Hematopoietic multipotent progenitor cell treated with erythropoietin and hydrocortisone succinate and interleukin-3 and kit ligand, for 15 days (in vitro differentiated cells): ENCODE data around the gene HLCS.

Source experiments
- DNase-seq: peaks from one replicate; pipeline ENCODE4 v3.0.0-alpha.2; 2015; ENCODE audit warnings: low spot score

Gene HLCS

DNA sequence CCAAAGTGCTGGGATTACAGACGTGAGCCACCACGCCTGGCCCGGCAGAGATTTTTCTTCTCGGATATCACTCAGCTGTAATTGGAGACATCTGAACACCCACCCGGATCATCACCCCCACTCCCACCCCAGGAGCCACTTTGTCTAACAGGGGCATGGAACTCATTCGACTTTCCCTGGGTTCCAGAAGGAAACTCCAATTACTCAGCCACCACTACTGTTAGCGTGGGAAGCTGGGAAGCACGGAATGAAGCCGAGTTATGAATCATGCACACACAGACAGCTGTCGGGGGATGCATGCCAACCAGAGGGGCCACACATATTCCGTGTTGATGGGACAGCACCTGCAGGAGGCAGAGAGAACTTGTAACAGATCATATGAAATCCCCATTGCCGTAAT is 85.2 kb downstream of the HLCS start:
- DNase-seq: no peak

- DNase-seq: no peak
Observed at GRCh38 chr21:36879827-36880226, 86.6 kb downstream of the HLCS start.

DNA sequence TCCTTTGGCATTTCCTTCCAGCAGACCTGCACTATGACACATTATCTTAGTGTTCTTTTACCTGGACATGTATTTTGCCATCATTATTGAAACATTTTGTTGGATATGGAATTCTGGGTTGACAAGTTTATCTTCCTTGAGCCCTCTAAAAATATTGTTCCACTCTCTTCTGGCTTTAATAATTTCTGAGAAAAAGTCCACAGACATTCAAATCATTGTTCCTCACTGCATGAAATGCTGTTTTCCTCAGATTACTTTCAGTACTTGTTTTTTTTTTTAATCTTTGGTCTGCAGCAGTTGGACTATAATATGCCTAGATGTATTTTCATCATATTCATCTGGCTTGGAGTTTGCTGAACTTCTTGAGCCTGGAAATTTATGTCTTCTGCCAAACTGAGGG is 88.7 kb downstream of the HLCS start:
- DNase-seq: no peak

GRCh38 chr21:36874665-36875064 is 91.8 kb downstream of the HLCS start:
- DNase-seq: no peak

DNA sequence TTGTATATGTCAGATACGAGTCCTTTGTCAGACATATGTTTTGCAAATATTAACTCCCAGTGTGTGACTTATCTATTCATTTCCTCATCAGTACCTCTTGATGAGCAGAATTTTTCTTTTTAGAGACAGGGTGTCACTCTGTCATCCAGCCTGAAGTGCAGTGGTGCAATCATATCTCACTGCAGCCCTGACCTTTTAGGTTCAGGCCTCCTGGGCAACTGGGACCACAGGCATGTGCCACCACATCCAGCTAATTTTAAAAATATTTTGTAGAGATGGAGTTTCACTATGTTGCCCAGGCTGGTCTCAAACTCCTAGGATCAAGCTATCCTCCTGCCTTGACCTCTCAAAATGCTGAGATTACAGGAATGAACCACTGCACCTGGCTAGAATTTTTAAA is 93.0 kb downstream of the HLCS start:
- DNase-seq: no peak

- no peak for DNase-seq
Observed at GRCh38 chr21:36867291-36867905, 99.1 kb downstream of the HLCS start.

- no peak for DNase-seq
Observed at GRCh38 chr21:36866419-36866818, 100.0 kb downstream of the HLCS start.

GRCh38 chr21:36864974-36865373 is 101.5 kb downstream of the HLCS start:
- DNase-seq: no peak

DNA sequence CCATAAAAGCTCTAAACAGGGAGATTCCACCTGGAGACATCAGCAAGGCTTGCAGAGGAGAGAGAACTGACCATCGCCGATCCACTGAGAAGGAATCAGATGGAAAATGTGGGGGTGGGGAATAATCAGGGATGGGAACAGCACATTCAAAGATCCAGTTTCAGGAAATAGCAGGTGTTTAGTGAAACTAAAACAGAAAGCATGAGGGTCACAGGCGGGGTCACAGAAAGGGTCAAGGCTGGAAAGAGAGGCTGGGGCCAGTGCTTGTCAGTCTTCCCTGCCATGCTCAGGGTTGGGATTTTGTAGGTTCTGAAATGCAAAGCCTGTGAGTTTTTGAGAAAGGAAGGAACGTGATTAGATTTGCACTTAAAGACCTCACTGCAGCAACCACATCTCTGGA is 103.2 kb downstream of the HLCS start:
- DNase-seq: no peak

GRCh38 chr21:36861595-36862323 is 104.7 kb downstream of the HLCS start:
- DNase-seq: no peak

- DNase-seq: peak; percentile 30
Observed at GRCh38 chr21:36860736-36861594, 105.5 kb downstream of the HLCS start.

- peak; percentile 77 for DNase-seq
Observed at GRCh38 chr21:36859744-36860501, 106.5 kb downstream of the HLCS start.

GRCh38 chr21:36858320-36858957 is 108.0 kb downstream of the HLCS start:
- no peak for DNase-seq

DNA sequence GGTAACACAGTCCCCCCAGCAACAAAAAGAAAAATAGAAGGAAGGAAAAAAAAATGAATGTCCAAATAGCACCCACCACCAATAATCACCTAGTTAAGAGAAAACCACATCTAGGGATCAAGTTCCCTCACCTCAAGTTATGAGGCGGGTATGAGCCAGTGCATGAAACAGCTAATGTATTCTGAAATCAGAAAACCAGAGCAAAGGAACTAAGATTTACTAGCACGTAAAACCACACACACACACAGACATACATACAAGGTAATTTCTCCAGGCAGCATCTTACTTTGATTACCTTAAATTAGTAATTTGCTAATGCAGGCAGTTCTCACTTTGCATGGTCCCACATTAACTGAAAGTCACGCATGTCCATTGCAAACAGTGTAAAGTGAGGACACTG is 109.8 kb downstream of the HLCS start:
- DNase-seq: no peak

DNA sequence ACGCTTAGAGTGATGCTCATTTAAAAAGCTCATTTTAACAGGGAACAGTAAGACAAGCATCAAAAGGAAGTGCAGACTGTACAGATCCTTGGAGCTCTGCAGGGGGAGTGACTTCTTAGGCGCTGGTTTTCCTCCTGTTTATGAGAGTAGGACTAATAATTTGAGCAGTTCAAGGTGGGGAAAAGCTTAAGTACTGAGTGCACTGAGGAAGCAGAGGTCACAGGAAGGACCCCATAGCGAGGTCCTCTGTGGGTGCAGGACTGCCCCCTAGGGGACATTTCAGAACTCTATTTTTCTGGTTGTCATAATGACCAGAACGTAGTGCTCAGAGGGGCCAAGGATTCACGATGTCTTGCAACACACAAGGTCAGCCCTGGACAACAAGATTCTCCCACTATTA is 112.1 kb downstream of the HLCS start:
- peak; percentile 33 for DNase-seq

- no peak for DNase-seq
Observed at GRCh38 chr21:36852864-36853263, 113.6 kb downstream of the HLCS start.

DNA sequence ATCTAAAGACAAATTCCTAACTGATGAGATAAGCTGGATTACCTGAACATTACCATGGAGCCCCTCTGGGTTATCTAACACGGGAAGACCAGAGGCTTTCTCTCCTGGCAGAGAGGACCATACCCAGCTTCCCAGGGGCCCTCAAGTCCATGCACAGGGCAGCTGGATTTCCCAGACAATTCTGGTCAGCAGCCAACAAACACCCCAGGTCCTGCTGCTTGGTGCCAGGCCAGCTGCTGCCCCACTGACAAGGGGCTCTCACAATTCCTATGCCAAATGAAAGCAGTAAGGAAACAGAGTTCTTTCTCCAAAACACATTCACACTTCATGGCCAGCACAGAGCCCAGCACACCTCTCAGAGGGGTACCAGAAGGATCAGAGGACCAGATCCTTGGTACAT is 114.2 kb downstream of the HLCS start:
- DNase-seq: no peak

GRCh38 chr21:36851121-36851520 is 115.3 kb downstream of the HLCS start:
- DNase-seq: no peak

- no peak for DNase-seq
Observed at GRCh38 chr21:36850372-36850771, 116.1 kb downstream of the HLCS start.

- DNase-seq: no peak
Observed at GRCh38 chr21:36849461-36850105, 116.9 kb downstream of the HLCS start.

DNA sequence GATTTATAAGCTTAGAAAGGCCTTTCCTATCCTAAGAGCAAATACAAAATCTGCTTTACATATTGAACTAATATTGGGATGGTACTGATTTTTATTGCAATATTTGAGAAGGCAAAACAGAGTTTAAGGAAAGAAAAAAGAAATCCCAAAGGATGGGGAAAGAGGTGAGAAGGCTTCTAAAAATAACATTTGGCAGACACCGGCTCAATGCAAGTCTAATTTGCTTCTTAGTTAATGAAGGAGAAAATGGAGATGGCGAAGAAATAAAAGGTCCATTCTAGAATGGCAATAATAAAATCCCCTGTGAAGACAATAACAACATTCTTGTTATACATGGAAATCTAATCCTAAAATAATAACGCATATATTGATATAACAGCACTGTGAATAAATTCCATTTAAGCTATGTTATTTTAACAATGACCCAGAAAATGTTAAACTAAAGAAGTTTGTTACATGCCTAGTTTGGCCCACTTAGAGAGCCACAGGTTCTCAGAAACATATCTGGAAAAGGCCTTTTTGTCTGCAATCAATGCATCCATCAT is 117.7 kb downstream of the HLCS start:
- no peak for DNase-seq
